PFSK-1 (cell line): ENCODE results near the gene SLC25A34.

Source experiments
- POLR2AphosphoS5 ChIP-seq: IDR thresholded peaks from 2 replicates; pipeline ENCODE4 v1.6.1; 2012; ENCODE audit warnings: low read depth, mild to moderate bottlenecking, control low read depth, low read length, moderate library complexity
- SIN3A ChIP-seq: IDR thresholded peaks from 2 replicates; pipeline ENCODE4 v1.6.1; 2012; ENCODE audit warnings: mild to moderate bottlenecking, low read length, moderate library complexity, borderline replicate concordance; ENCODE audit not compliant: insufficient read depth
- TAF1 ChIP-seq: IDR thresholded peaks from 2 replicates; pipeline ENCODE4 v1.6.1; 2012; ENCODE audit warnings: low read length, control low read depth, borderline replicate concordance; ENCODE audit not compliant: insufficient read depth
- TF ChIP-seq, protein P1 (sequence below), 2 experiments: IDR thresholded peaks; 2 replicates each; pipeline versions ENCODE4 v1.6.1 to v1.8.0; 2011 to 2012; ENCODE audit warnings: low read depth in 2 of 2, low read length in 2 of 2, control low read depth in 1 of 2, inconsistent platforms in 1 of 2, mild to moderate bottlenecking in 1 of 2, moderate library complexity in 1 of 2; ENCODE audit not compliant: insufficient read depth in 1 of 2

GRCh38 chr1:15750924-15751323, 14.9 kb downstream of the SLC25A34 start:
- TF ChIP-seq TAF1 (no peak), POLR2AphosphoS5 (no peak), SIN3A (no peak)
- TF ChIP-seq, protein P1, sequence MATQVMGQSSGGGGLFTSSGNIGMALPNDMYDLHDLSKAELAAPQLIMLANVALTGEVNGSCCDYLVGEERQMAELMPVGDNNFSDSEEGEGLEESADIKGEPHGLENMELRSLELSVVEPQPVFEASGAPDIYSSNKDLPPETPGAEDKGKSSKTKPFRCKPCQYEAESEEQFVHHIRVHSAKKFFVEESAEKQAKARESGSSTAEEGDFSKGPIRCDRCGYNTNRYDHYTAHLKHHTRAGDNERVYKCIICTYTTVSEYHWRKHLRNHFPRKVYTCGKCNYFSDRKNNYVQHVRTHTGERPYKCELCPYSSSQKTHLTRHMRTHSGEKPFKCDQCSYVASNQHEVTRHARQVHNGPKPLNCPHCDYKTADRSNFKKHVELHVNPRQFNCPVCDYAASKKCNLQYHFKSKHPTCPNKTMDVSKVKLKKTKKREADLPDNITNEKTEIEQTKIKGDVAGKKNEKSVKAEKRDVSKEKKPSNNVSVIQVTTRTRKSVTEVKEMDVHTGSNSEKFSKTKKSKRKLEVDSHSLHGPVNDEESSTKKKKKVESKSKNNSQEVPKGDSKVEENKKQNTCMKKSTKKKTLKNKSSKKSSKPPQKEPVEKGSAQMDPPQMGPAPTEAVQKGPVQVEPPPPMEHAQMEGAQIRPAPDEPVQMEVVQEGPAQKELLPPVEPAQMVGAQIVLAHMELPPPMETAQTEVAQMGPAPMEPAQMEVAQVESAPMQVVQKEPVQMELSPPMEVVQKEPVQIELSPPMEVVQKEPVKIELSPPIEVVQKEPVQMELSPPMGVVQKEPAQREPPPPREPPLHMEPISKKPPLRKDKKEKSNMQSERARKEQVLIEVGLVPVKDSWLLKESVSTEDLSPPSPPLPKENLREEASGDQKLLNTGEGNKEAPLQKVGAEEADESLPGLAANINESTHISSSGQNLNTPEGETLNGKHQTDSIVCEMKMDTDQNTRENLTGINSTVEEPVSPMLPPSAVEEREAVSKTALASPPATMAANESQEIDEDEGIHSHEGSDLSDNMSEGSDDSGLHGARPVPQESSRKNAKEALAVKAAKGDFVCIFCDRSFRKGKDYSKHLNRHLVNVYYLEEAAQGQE (IDR thresholded peaks at IDR 0.05; ENCODE audit: insufficient read depth in 1 of 2, low read depth in 2 of 2, low read length in 2 of 2) = no peak
